ENCODE data around the gene JAK2.

Gene JAK2

DNA sequence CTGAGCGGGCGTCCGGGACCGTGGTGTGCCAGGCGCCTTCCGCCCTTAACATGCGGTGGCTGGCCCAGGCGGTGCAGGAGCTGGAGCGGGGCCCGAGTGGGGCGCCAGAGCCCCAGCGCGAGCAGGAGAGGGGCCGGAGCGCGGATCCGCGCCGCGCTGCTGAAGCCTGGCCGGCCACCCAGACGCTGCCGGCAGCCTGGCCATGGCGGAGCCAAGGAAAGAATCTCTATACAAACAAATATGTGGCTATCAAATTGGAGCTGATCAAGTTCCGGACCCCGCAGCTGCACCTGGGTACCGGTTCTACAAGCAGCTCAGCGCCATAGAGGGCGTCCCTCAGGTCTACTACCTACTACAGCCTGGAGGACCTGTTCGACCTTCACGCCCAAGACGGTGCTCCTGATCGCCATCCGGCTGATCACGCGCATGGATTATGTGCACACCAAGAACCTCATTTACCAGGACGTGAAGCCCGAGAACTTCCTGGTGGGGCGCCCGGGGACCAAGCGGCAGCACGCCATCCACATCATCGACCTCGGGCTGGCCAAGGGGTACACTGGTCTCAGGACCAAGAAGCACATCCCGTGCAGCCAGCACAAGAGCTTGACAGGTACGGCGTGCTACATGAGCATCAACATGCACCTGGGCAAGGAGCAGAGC is 55.8 kb downstream of the JAK2 start:
- TF ChIP-seq Cebpa-rat (IDR thresholded peaks at IDR 0.05) = no peak
- Histone ChIP-seq H3K4me3 (no peak overlapping the region), H3K9ac (no peak overlapping the region), H3K36me3 (peaks cover 25% of the 10 kb centered on the region), H3K9me3 (peaks cover 24% of the 10 kb centered on the region), H3K27ac (no peak overlapping the region), H4K20me1 (no peaks in the 10 kb centered on the region), H3K27me3 (no peaks in the 10 kb centered on the region), H3K4me2 (no peak overlapping the region), H3K4me1 (no peaks in the 10 kb centered on the region)

DNA sequence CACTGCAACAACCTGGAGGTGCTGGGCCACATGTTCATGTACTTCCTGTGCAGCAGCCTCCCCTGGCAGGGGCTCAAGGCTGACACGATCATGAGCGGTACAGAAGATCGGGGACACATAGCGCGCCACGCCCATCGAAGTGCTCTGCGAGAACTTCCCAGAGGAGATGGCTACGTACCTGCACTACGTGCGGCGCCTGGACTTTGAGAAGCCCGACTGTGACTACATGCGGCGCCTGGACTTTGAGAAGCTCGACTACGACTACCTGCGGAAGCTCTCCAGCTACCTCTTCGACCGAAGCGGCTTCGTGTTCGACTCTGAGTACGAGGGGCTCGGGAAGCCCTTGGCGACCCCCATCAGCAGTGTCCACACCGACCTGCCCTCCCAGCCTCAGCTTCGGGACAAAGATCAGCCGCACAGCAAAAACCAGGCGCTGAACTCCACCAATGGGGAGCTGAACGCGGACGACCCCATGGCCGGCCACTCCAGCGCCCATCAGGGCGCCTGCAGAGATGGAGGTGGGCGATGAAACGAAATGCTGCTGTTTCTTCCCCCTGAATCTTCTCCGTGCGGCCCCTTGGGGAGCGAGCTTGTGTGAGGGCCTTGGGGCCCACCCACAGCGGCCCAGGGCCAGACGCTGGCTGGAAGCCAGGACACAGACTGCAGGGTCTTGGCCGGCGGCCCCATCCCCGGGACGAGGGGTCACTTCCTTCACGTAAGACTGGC is 56.5 kb downstream of the JAK2 start:
- H3K9ac ChIP-seq = no peak overlapping the region
- no peaks in the 10 kb centered on the region for H4K20me1 ChIP-seq
- H3K27me3 ChIP-seq = no peaks in the 10 kb centered on the region
- 0 out of 2 replicates have a peak overlapping the region, but pooled peaks have one; percentile 18 for H3K4me3 ChIP-seq
- H3K9me3 ChIP-seq = peaks cover 24% of the 10 kb centered on the region
- peaks cover 25% of the 10 kb centered on the region for H3K36me3 ChIP-seq
- no peaks in the 10 kb centered on the region for H3K4me1 ChIP-seq
- H3K27ac ChIP-seq = no peak overlapping the region
- H3K4me2 ChIP-seq = no peak overlapping the region
- TF ChIP-seq Cebpa-rat (IDR thresholded peaks at IDR 0.05) = no peak

DNA sequence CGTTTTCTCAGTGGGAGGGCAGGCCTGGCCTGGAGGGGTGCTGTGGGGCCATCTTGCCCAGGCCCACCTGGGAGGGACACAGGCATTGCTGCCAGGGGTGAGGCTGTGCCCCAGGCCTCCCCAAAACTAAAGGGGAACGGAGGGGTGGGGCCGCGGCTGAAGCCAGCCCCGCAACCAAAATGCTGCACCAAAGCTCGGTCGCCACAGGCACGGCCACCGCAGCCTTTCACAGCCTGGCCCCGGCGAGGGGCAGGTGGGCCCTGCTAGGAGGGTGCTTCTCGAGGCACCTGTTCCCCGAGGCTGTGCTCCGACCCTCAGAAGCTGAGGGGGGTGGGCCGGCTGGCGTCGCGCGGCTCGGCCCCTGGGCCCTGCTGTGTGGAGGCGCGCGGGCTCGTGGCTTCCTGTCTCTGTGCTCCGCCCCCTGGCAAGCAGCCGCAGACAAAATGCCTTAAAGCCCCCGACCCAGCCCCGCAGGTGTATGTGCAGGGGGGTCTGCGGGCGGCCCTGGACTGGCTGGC is 57.6 kb downstream of the JAK2 start:
- peaks cover 25% of the 10 kb centered on the region for H3K36me3 ChIP-seq
- peaks cover 24% of the 10 kb centered on the region for H3K9me3 ChIP-seq
- H3K4me1 ChIP-seq = no peaks in the 10 kb centered on the region
- H3K4me3 ChIP-seq = peak overlapping the region; percentile 68
- TF ChIP-seq Cebpa-rat (IDR thresholded peaks at IDR 0.05) = no peak
- H3K27ac ChIP-seq = peak overlapping the region; percentile 66
- peak overlapping the region; percentile 73 for H3K4me2 ChIP-seq
- peak overlapping the region; percentile 77 for H3K9ac ChIP-seq
- H3K27me3 ChIP-seq = no peaks in the 10 kb centered on the region
- no peaks in the 10 kb centered on the region for H4K20me1 ChIP-seq

- Histone ChIP-seq H3K9me3 (peaks cover 24% of the 10 kb centered on the region), H3K4me1 (no peaks in the 10 kb centered on the region), H3K4me3 (peak overlapping the region; percentile 68; the same call in 1 of the 2 replicates), H4K20me1 (no peaks in the 10 kb centered on the region), H3K4me2 (peak overlapping the region; percentile 73), H3K36me3 (peaks cover 25% of the 10 kb centered on the region), H3K27me3 (no peaks in the 10 kb centered on the region), H3K27ac (no peak overlapping the region), H3K9ac (no peak overlapping the region)
- TF ChIP-seq Cebpa-rat (IDR thresholded peaks at IDR 0.05) = no peak
These were observed 58.3 kb downstream of the JAK2 start for GRCh38 chr9:5043381-5043780.

GRCh38 chr9:5044160-5044559 is 59.1 kb downstream of the JAK2 start:
- Histone ChIP-seq H3K27ac (no peak overlapping the region), H3K36me3 (peaks cover 25% of the 10 kb centered on the region), H3K4me2 (no peak overlapping the region), H3K9ac (no peak overlapping the region), H4K20me1 (no peaks in the 10 kb centered on the region), H3K4me3 (no peak overlapping the region), H3K27me3 (no peaks in the 10 kb centered on the region), H3K9me3 (peaks cover 24% of the 10 kb centered on the region), H3K4me1 (no peaks in the 10 kb centered on the region)
- no peak for TF ChIP-seq Cebpa-rat (IDR thresholded peaks at IDR 0.05)

- H3K9me3 ChIP-seq = no peaks in the 10 kb centered on the region
- H3K9ac ChIP-seq = no peak overlapping the region
- H3K4me3 ChIP-seq = no peak overlapping the region
- H4K20me1 ChIP-seq = no peaks in the 10 kb centered on the region
- peaks cover 4% of the 10 kb centered on the region; the same call in 1 of the 2 replicates for H3K36me3 ChIP-seq
- H3K27ac ChIP-seq = no peak overlapping the region
- TF ChIP-seq Cebpa-rat (IDR thresholded peaks at IDR 0.05) = no peak
- H3K4me1 ChIP-seq = no peaks in the 10 kb centered on the region
- H3K4me2 ChIP-seq = no peak overlapping the region
- H3K27me3 ChIP-seq = no peaks in the 10 kb centered on the region
These were observed 67.8 kb downstream of the JAK2 start for GRCh38 chr9:5052838-5053237.

DNA sequence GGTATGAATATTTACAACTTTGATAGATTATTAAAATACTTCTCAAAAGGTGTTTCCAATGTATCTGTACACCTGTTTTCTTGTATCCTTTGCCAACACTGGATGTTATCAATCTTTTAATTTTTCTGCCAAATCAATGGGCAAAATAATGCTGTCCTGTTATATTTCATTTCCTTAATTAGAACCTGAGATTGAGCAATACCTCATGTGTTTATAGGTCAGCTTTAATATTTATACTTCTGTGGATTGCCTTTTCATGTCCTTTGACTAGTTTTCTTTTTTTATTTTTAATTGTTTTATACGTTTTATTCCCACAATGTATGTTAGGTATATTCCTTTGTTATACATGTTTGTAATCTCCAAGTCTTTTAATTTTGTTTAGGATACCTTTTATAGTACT is 77.6 kb downstream of the JAK2 start:
- Histone ChIP-seq H3K9ac (no peak overlapping the region), H3K36me3 (peaks cover 8% of the 10 kb centered on the region; the same call in 1 of the 2 replicates), H3K4me1 (no peaks in the 10 kb centered on the region)

DNA sequence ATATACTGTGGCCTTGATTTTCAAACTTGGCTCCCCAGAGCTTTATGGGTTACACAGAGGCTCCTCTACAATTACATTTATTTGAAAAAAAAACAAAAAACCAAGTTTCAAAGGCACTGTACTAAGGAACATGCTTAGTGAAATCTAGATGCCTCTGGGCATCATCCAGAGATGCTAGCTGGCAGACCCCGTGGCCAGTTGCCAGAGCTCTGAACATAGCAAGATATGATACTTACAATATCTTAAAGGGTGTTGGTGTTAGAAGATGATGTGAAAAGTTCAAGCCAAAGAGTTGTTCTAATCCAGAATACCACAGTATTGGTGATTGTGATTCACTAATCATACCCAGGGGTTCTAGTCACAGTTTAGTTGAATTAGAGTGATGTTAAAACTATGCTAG is 87.8 kb downstream of the JAK2 start:
- H4K20me1 ChIP-seq = no peaks in the 10 kb centered on the region
- no peaks in the 10 kb centered on the region for H3K9me3 ChIP-seq
- no peak overlapping the region for H3K4me2 ChIP-seq
- no peak overlapping the region for H3K4me3 ChIP-seq
- no peaks in the 10 kb centered on the region for H3K27me3 ChIP-seq
- no peaks in the 10 kb centered on the region for H3K4me1 ChIP-seq
- no peak overlapping the region for H3K9ac ChIP-seq
- H3K27ac ChIP-seq = no peak overlapping the region
- peaks cover 26% of the 10 kb centered on the region for H3K36me3 ChIP-seq
- no peak for TF ChIP-seq Cebpa-rat (IDR thresholded peaks at IDR 0.05)

More for the DNA sequence above, 77.6 kb downstream of the JAK2 start:
- TF ChIP-seq Cebpa-rat (IDR thresholded peaks at IDR 0.05) = no peak
- no peaks in the 10 kb centered on the region for H4K20me1 ChIP-seq
- no peak overlapping the region for H3K4me2 ChIP-seq
- no peak overlapping the region for H3K4me3 ChIP-seq
- H3K9me3 ChIP-seq = no peaks in the 10 kb centered on the region
- H3K27me3 ChIP-seq = no peaks in the 10 kb centered on the region
- H3K27ac ChIP-seq = no peak overlapping the region

- Histone ChIP-seq H4K20me1 (no peaks in the 10 kb centered on the region), H3K4me3 (no peak overlapping the region), H3K9me3 (no peaks in the 10 kb centered on the region), H3K4me2 (no peak overlapping the region), H3K36me3 (peaks cover 26% of the 10 kb centered on the region), H3K4me1 (no peaks in the 10 kb centered on the region), H3K27ac (no peak overlapping the region), H3K9ac (no peak overlapping the region), H3K27me3 (no peaks in the 10 kb centered on the region)
- no peak for TF ChIP-seq Cebpa-rat (IDR thresholded peaks at IDR 0.05)
These were observed 88.6 kb downstream of the JAK2 start for GRCh38 chr9:5073701-5074100.

- Histone ChIP-seq H3K4me1 (no peaks in the 10 kb centered on the region), H3K4me2 (no peak overlapping the region)
- TF ChIP-seq Cebpa-rat (IDR thresholded peaks at IDR 0.05) = no peak
These were observed 100.9 kb downstream of the JAK2 start for GRCh38 chr9:5085993-5086392.

More at GRCh38 chr9:5085993-5086392, 100.9 kb downstream of the JAK2 start:
- Histone ChIP-seq H3K4me3 (no peak overlapping the region), H3K27ac (no peak overlapping the region), H3K9me3 (peaks cover 7% of the 10 kb centered on the region; the same call in 1 of the 2 replicates), H3K36me3 (peaks cover 32% of the 10 kb centered on the region), H4K20me1 (no peaks in the 10 kb centered on the region), H3K27me3 (no peaks in the 10 kb centered on the region), H3K9ac (no peak overlapping the region)
